ENCODE results near the gene STK11IP.

Gene STK11IP

GRCh38 chr2:219621935-219622334 lies 24.3 kb downstream of the STK11IP start:
- no peak for DNase-seq

DNA sequence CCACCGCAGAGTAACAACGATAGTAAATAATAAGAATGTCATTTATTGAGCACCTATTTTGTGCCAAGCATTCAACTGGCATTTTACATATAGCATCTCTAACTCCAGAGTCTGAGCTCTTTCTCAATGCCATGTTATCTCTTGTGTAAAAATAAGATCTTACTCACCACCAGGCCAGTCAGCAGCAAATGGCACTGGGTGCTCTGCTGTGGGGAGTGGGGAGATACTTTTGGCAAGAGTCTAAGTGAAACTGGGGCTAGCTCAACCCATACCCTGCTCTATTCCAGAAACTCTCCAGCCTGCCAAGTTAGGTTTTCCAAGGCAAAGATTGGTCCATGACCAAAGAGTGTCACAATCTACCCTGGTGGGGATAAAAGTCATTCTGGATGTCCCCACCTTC lies 24.8 kb downstream of the STK11IP start:
- DNase-seq: no peak

- DNase-seq: no peak
Measured at GRCh38 chr2:219624565-219624964, 26.9 kb downstream of the STK11IP start.

- no peak for DNase-seq
Measured at GRCh38 chr2:219625179-219625578, 27.5 kb downstream of the STK11IP start.

GRCh38 chr2:219626540-219626939 lies 28.9 kb downstream of the STK11IP start:
- DNase-seq: no peak

- no peak for DNase-seq
Measured at GRCh38 chr2:219627103-219628100, 29.7 kb downstream of the STK11IP start, which contains the start of gene SLC4A3. Gene SLC4A3 (plus strand): TSS chr2:219627630. CDS start chr2:219627993, 363 bp downstream.

DNA sequence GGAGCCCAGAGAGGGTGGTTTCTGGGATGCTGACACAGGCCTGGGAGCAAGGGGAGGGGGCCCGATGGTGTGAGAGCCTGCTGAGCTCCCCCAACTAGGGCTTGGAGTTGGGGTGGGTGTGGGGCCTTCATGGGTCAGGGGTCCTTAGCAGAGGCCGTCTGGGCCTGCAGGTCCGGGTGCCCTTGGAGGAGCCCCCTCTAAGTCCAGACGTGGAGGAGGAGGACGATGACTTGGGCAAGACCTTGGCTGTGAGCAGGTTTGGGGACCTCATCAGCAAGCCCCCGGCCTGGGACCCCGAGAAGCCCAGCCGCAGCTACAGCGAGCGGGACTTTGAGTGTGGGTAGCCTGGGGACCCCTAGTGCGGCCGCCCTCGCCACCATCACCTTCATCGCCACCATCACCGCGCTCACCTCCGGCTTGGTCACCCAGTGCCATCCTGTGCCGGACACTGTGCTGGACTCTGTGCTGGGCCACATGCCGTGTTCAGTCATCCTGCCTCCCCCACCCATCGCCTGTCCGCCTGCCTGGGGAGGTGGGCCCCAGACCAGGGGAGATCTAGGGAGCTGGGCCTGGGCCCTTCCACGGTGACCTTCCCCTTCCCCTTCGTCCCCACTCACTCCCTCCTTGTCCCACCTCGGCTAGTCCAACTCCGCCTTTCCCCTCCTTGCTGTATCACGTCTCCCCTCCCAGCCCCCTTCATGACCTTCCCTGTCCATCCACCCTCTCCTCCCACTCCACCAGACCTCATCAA lies 30.8 kb downstream of the STK11IP start:
- DNase-seq: no peak

GRCh38 chr2:219628986-219629901 lies 31.6 kb downstream of the STK11IP start:
- no peak for DNase-seq

- no peak for DNase-seq
Measured at GRCh38 chr2:219629976-219630695, 32.5 kb downstream of the STK11IP start.

DNA sequence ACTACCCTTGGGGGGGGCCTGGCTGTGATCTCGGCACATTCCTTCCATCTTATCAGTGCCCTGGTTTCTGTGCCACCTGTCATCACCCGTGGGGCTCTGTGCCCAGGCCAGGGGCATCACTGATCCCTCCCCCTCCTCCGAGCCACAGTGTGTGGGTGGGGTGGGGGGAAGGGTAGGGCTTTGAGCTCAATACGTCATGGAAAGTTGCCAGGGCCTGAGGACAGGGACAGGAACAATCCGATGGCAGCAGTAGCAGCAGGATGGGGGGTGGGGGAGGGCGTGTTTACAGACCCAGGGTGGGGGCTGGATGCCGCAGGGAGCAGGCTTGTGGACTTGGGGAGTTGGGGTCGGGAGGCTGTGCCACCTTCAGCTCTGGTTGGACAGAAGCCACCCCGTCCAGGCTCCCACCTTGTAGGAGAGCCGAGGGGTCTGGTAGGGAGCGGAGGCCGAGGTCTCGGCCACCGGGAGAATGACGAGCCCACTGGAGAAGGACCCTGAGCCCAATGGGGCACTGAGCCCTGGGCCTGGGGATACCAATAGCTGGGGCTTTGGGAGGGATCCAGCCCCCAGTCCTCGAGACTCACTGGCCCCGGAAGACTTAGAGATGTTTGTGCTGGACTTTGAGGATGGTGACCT lies 33.2 kb downstream of the STK11IP start:
- no peak for DNase-seq

- no peak for DNase-seq
Measured at GRCh38 chr2:219631406-219631891, 33.8 kb downstream of the STK11IP start.

DNA sequence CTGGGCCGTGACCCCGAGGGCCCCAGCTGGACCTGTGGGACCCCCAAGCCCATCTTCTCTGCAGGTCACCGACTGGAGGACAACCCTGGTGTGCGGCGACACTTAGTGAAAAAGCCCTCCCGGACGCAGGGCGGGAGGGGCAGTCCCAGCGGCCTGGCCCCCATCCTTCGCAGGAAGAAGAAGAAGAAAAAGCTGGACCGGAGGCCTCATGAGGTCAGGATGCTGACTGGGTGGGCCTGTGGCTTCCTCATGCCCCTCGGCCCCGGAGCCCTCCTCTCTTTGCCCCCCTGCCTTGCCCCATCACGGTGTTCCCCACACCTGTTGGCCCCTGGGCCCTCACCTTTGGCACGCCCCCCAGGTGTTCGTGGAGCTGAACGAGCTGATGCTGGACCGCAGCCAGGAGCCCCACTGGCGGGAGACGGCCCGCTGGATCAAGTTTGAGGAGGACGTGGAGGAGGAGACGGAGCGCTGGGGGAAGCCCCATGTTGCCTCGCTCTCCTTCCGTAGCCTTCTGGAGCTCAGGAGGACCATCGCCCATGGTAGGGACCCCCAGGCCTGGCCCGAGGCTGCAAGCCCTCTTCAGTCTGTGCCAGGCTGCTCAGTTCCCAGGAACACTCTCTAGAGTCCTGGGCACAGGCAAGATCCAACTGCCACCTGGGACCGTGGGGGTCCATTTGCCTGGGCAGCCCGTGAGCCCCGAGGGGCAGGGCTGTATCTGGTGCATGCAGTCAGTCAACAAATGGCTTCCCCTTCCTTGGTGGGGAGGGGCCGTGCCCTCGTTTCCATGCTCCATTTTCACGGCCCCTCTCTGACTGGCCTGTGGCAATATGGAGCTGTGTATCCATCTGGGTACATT lies 34.5 kb downstream of the STK11IP start:
- DNase-seq: no peak

- DNase-seq: no peak
Measured at GRCh38 chr2:219632760-219633105, 35.1 kb downstream of the STK11IP start.

GRCh38 chr2:219633276-219634065 lies 35.8 kb downstream of the STK11IP start:
- no peak for DNase-seq

DNA sequence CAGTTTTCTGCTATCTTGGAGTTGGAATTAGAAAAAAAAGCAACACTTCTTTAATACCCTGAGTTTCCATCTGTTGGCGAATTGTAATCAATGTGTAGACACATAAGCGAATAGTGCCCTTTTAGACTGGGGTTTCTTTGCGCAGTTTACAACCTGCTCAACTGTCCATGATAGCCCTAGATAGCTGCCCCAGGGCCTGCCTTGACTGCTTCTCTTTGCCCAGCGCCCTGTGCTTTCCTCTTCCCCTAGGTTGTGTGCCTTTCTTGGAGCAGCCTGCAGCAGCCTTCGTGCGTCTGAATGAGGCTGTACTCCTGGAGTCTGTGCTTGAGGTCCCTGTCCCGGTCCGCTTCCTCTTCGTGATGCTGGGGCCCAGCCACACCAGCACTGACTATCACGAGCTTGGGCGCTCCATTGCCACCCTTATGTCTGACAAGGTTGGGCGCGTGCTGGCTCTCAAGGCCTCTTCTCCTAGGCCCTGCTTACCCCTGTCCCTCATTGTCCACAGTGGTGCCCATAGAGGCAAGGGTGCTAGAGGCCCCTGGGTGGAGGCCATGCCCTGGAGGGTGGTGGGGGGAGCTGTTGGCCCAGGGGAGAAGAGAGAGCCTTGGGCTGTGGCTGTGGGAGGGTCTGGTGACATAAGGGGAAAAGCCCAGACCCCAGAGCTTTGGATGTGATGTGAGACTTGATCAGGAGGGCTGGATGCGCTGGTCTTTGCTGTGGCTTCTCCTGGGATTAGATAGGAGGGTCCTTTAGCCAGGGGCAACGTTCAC lies 36.7 kb downstream of the STK11IP start:
- no peak for DNase-seq

- no peak for DNase-seq
Measured at GRCh38 chr2:219634951-219635751, 37.5 kb downstream of the STK11IP start.

GRCh38 chr2:219636144-219636915 lies 38.7 kb downstream of the STK11IP start:
- no peak for DNase-seq

Data from stimulated activated naive CD4-positive, alpha-beta T cell (primary cell).